Measurements from ENCODE around the gene GNMT.

GRCh38 chr6:42921801-42922200 is 38.8 kb upstream of the GNMT start:
- TF ChIP-seq POLR2A (IDR thresholded peaks at IDR 0.05; ENCODE audit: low read depth, low read length) (no peak), POLR2AphosphoS5 (IDR thresholded peaks at IDR 0.05; ENCODE audit: low read depth, low read length) (no peak)

Data from GM12891 (cell line).